Measurements from ENCODE around the gene SLC22A14. TPM values are rescaled to one million over a fixed set of nuclear protein-coding genes. Genes with fewer than 3 reads are reported as not detected.
A peak's percentile ranks its signal among the peaks of the same experiment; 100 is the strongest.
"Not testable (repeated sequence)": the region's sequence is repeated elsewhere in the genome, so short reads cannot be mapped to it uniquely, and the experiment has no call there.

SLC22A14 gene, protein sequence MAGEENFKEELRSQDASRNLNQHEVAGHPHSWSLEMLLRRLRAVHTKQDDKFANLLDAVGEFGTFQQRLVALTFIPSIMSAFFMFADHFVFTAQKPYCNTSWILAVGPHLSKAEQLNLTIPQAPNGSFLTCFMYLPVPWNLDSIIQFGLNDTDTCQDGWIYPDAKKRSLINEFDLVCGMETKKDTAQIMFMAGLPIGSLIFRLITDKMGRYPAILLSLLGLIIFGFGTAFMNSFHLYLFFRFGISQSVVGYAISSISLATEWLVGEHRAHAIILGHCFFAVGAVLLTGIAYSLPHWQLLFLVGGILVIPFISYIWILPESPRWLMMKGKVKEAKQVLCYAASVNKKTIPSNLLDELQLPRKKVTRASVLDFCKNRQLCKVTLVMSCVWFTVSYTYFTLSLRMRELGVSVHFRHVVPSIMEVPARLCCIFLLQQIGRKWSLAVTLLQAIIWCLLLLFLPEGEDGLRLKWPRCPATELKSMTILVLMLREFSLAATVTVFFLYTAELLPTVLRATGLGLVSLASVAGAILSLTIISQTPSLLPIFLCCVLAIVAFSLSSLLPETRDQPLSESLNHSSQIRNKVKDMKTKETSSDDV
- under 1 TPM; 0.11 to 0.15 TPM for total RNA-seq

DNA sequence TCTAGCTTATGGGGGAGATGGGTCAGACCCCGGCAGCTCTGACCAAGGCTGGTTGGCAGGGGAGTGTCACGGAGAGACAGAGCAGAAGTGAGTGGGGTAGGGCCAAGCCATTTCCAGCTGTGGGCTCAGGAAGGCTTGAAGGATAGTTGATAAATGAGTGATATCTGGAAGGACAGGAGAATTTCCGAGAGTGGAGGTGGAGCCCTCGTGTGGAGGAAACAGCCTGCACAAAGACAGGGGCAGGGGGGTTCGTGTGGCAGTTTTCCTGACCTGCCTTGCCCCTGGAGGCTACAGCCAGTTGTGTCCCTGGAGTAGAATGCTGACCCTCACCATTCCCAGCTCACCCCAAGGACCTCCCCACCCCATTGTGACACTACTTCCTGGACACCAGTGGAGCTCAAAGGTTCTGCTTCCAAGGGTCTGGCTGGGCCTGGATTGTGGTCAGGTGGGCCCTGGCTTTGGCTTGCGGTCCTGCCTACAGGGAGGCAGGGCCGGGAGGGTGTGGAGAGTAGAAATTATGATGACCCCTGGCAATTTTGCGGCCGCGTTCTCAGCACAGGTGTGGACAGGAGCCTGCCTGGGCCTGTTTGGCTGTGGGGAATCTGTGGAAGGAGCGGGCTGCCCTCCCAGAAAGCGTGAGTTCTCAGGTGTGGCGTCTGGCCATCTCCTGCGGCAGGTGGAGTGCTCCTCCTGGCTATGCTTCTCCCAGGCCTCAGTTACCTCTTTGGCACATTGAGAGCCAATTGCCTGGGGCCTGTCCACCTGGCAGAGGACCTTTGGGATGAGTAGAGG is at the start of gene SLC22A14:
TSS of gene SLC22A14 (plus strand) at position 400 of the 792 bp plus-strand sequence. CDS start 23,733 bp downstream, outside the sequence.
- Mint-ChIP-seq H3K27me3 (no peaks in the 10 kb centered on the region), H3K4me1 (no peaks in the 10 kb centered on the region), H3K9me3 (no peaks in the 10 kb centered on the region), H3K27ac (no peak within 1 kb of the TSS), H3K36me3 (ENCODE audit: low read depth) (no peaks in the 10 kb centered on the region), H3K4me3 (no peak within 1 kb of the TSS)
- no peak for ATAC-seq (replicated peaks)

DNA sequence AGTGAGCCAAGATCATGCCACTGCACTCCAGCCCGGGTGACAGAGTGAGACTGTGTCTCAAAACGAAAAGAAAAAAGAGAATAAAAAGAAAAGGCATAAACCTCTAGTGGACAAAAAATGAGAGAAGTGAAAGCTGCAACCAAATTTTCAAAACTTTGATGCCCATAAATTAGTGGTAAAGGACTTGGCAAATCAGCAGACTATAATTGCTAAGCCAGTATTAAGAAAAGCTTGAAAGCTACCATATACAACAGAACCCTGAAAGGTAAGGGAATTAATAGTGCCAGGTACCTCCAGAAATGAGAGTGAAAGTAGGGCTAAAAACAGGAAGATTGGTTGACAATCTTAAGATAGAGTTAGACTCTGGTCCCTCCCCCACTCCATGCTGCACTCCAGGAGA is 49.4 kb upstream of the SLC22A14 start:
- Mint-ChIP-seq H3K4me3 (no peak overlapping the region), H3K9me3 (no peaks in the 10 kb centered on the region), H3K27me3 (no peaks in the 10 kb centered on the region), H3K27ac (no peak overlapping the region), H3K36me3 (ENCODE audit: low read depth) (peaks cover 100% of the 10 kb centered on the region), H3K4me1 (peaks cover 4% of the 10 kb centered on the region)
- no peak for ATAC-seq (replicated peaks)

DNA sequence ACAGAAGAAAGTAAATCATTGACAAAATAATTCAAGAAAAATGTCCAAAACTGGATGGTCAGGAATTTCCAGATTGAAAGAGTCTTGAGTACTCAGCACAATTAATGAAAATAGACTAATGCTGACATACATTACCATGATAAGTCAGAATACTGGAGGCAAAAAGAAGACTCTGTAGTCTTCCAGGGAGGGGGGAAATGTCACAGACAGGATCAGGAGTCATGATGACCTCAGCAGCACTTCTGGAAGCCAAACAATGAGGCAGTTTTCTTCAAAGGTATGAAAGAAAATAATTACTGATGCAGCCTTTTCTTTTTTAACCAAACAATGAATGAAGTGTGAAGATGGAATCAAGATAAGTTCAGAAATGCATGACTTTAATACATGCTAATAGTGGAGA is 46.6 kb upstream of the SLC22A14 start:
- Mint-ChIP-seq H3K36me3 (ENCODE audit: low read depth) (peaks cover 100% of the 10 kb centered on the region), H3K27me3 (no peaks in the 10 kb centered on the region), H3K4me1 (peaks cover 4% of the 10 kb centered on the region), H3K27ac (no peak overlapping the region), H3K9me3 (no peaks in the 10 kb centered on the region), H3K4me3 (no peak overlapping the region)
- ATAC-seq (replicated peaks) = no peak

- ATAC-seq (replicated peaks) = no peak
- no peak overlapping the region for H3K27ac Mint-ChIP-seq
- H3K4me3 Mint-ChIP-seq = no peak overlapping the region
- H3K36me3 Mint-ChIP-seq (ENCODE audit: low read depth) = peaks cover 99% of the 10 kb centered on the region
- no peaks in the 10 kb centered on the region for H3K9me3 Mint-ChIP-seq
- H3K27me3 Mint-ChIP-seq = no peaks in the 10 kb centered on the region
- no peaks in the 10 kb centered on the region for H3K4me1 Mint-ChIP-seq
Observed at GRCh38 chr3:38238416-38239008, 43.6 kb upstream of the SLC22A14 start.

DNA sequence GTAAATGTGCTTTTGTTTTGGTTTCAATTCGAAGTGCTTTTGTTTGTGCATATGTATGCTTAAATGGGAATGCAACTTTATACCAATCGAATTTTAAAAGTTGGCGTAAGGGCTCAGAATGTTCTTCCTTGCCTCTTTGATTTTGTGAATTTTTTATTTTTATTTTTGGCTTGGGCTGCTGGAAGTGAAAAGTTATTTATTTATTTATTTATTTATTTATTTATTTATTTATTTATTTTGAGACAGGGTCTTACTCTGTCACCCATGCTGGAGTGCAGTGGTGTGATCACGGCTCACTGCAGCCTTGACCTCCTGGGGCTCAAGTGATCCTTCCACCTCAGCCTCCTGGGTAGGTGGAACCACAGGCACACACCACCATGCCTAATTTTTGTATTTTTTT is 39.3 kb upstream of the SLC22A14 start:
- peaks cover 95% of the 10 kb centered on the region for H3K36me3 Mint-ChIP-seq (ENCODE audit: low read depth)
- H3K27me3 Mint-ChIP-seq; H3K4me3 Mint-ChIP-seq; H3K4me1 Mint-ChIP-seq; ATAC-seq (replicated peaks); H3K9me3 Mint-ChIP-seq; H3K27ac Mint-ChIP-seq: not testable (repeated sequence)

DNA sequence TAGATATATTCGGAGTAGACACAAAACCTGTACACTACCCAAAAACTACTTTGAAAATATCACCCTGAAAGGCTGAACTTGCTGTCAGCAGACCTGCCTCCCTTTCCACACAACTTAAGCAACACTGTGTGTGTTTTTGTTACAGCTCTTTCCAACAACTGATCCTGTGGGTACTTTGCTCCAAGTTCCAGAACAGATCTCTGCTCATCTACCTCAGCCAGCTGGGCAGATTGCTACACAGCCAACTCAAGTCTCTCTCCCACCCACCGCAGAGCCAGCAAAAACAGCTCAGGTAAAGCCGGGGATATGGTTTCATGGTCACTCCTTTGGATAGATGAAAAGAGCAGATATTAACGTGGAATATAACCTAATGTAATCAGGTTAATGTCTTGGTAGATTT is 36.2 kb upstream of the SLC22A14 start:
- ATAC-seq (replicated peaks) = no peak
- no peaks in the 10 kb centered on the region for H3K4me1 Mint-ChIP-seq
- no peaks in the 10 kb centered on the region for H3K9me3 Mint-ChIP-seq
- H3K4me3 Mint-ChIP-seq = no peak overlapping the region
- peaks cover 95% of the 10 kb centered on the region for H3K36me3 Mint-ChIP-seq (ENCODE audit: low read depth)
- peak overlapping the region; percentile 3 for H3K27ac Mint-ChIP-seq
- no peaks in the 10 kb centered on the region for H3K27me3 Mint-ChIP-seq

- no peaks in the 10 kb centered on the region for H3K9me3 Mint-ChIP-seq
- H3K36me3 Mint-ChIP-seq (ENCODE audit: low read depth) = peaks cover 95% of the 10 kb centered on the region
- no peaks in the 10 kb centered on the region for H3K4me1 Mint-ChIP-seq
- no peaks in the 10 kb centered on the region for H3K27me3 Mint-ChIP-seq
- peak; percentile 39 for ATAC-seq (replicated peaks)
- H3K4me3 Mint-ChIP-seq = no peak overlapping the region
- H3K27ac Mint-ChIP-seq = peak overlapping the region; percentile 27
Observed at GRCh38 chr3:38247366-38248035, 34.6 kb upstream of the SLC22A14 start.

DNA sequence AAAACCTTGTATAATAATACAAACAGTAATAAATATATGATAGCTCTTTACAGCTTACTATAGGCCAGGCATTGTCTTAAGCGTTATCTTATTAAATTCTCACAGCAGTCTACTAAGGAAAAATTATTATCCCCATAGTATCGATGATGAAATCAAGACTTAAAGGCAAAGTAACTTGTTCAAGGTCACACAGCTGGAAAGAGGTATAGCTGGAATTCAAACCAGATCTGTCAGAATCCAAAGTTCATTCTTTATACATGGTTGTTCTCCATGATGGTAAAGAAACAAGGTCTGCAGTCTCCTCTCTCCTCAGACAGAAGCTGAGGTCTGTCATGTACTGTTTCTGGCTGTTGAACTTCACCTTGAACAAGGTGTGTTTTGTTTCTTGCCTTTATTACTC is 31.9 kb upstream of the SLC22A14 start:
- Mint-ChIP-seq H3K27me3 (no peaks in the 10 kb centered on the region), H3K4me1 (peaks cover 13% of the 10 kb centered on the region), H3K9me3 (no peaks in the 10 kb centered on the region), H3K4me3 (no peak overlapping the region), H3K36me3 (ENCODE audit: low read depth) (peaks cover 100% of the 10 kb centered on the region), H3K27ac (peak overlapping the region; percentile 50)
- no peak for ATAC-seq (replicated peaks)

DNA sequence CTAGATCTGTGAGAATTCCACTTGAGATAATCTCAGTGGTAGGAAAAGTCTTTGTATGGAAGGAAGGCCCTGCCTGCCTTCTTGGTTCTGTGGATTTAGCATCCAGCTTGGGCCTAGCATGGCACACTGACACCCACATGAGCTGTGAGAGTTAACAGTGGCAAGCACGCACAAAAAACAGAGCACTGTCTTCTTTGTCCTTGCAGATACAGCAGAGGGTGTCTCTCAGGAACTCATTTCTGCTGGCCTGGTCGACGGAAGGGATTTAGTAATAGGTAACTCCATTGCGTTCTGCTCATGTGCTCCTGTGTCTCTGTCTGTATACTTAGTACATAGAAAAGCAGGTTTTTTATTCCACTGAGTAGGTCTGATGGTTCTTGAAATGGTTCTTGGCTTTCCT is 30.9 kb upstream of the SLC22A14 start:
- no peak for ATAC-seq (replicated peaks)
- peaks cover 21% of the 10 kb centered on the region for H3K4me1 Mint-ChIP-seq
- H3K9me3 Mint-ChIP-seq = no peaks in the 10 kb centered on the region
- H3K27ac Mint-ChIP-seq = no peak overlapping the region
- peaks cover 100% of the 10 kb centered on the region for H3K36me3 Mint-ChIP-seq (ENCODE audit: low read depth)
- no peak overlapping the region for H3K4me3 Mint-ChIP-seq
- no peaks in the 10 kb centered on the region for H3K27me3 Mint-ChIP-seq

DNA sequence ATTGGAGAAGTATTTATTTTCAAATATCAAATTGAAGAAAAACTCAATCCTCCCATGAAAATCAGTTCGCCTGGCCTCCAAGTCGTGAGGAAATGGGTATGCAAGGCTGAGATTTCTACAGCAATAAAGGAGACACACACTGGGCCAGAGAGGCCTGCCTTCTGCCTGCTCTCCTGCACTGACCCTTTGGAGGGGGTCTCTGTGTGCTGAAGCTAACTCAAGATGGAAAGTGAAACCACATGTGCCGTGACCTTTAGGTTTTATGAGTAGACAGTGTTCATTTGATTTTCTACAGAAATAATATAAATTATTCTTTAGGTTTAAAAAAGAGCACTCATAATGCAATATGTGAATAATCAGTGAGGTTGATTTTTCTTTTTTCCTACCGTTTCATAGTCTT is 28.4 kb upstream of the SLC22A14 start:
- no peak overlapping the region for H3K4me3 Mint-ChIP-seq
- H3K27me3 Mint-ChIP-seq = no peaks in the 10 kb centered on the region
- H3K9me3 Mint-ChIP-seq = no peaks in the 10 kb centered on the region
- H3K4me1 Mint-ChIP-seq = peaks cover 28% of the 10 kb centered on the region
- peaks cover 91% of the 10 kb centered on the region for H3K36me3 Mint-ChIP-seq (ENCODE audit: low read depth)
- no peak for ATAC-seq (replicated peaks)
- peak overlapping the region; percentile 91 for H3K27ac Mint-ChIP-seq

- Mint-ChIP-seq H3K4me1 (peaks cover 28% of the 10 kb centered on the region), H3K27ac (peak overlapping the region; percentile 91), H3K27me3 (no peaks in the 10 kb centered on the region), H3K36me3 (ENCODE audit: low read depth) (peaks cover 85% of the 10 kb centered on the region), H3K9me3 (no peaks in the 10 kb centered on the region), H3K4me3 (peak overlapping the region; percentile 49)
- ATAC-seq (replicated peaks) = peak; percentile 82
Observed at GRCh38 chr3:38254872-38255271, 27.2 kb upstream of the SLC22A14 start.

- H3K9me3 Mint-ChIP-seq = no peaks in the 10 kb centered on the region
- H3K36me3 Mint-ChIP-seq (ENCODE audit: low read depth) = peaks cover 85% of the 10 kb centered on the region
- H3K27ac Mint-ChIP-seq = peak overlapping the region; percentile 91
- ATAC-seq (replicated peaks) = no peak
- no peaks in the 10 kb centered on the region for H3K27me3 Mint-ChIP-seq
- H3K4me1 Mint-ChIP-seq = peaks cover 33% of the 10 kb centered on the region
- H3K4me3 Mint-ChIP-seq = no peak overlapping the region
Observed at GRCh38 chr3:38255627-38256026, 26.5 kb upstream of the SLC22A14 start.

- H3K4me1 Mint-ChIP-seq = peaks cover 34% of the 10 kb centered on the region
- peaks cover 67% of the 10 kb centered on the region for H3K36me3 Mint-ChIP-seq (ENCODE audit: low read depth)
- H3K27ac Mint-ChIP-seq = peak overlapping the region; percentile 93
- H3K4me3 Mint-ChIP-seq = peak overlapping the region; percentile 56
- no peaks in the 10 kb centered on the region for H3K9me3 Mint-ChIP-seq
- H3K27me3 Mint-ChIP-seq = no peaks in the 10 kb centered on the region
- ATAC-seq (replicated peaks) = peak; percentile 61
Observed at GRCh38 chr3:38257583-38257982, 24.5 kb upstream of the SLC22A14 start.

DNA sequence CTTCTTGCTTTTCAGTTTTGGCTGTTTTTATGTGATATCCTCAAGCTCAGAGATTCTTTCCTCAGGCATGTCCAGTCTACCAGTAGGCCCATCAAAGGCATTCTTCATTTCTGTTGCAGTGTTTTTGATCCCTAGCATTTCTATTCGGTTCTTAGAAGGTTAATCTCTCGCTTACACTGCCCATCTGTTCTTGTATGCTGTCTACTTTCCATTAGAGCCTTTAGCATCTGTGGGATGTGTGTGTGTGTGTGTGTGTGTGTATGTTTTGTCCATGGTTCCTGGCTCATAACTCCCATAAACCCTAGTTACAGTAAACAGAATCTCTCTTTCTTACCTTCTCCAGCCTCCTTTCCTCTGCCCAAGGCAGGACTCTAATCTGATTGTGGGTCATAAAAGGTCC is 21.6 kb upstream of the SLC22A14 start:
- no peak for ATAC-seq (replicated peaks)
- no peak overlapping the region for H3K27ac Mint-ChIP-seq

More for the DNA sequence above, 21.6 kb upstream of the SLC22A14 start:
- H3K9me3 Mint-ChIP-seq = no peaks in the 10 kb centered on the region
- peaks cover 25% of the 10 kb centered on the region for H3K4me1 Mint-ChIP-seq
- H3K36me3 Mint-ChIP-seq (ENCODE audit: low read depth) = peaks cover 38% of the 10 kb centered on the region
- H3K4me3 Mint-ChIP-seq = no peak overlapping the region
- no peaks in the 10 kb centered on the region for H3K27me3 Mint-ChIP-seq

Measured in activated T-helper 17 cell treated with anti-CD3 and anti-CD28 coated beads, Interleukin-2, amount 50 U/mL, for 72 hours (primary cell).